Right lobe of liver (tissue), 6 donors: ENCODE data around the gene RPL31. TPM values are rescaled to one million over a fixed set of nuclear protein-coding genes. Genes with fewer than 3 reads are reported as not detected.

Experiments used
- ATAC-seq, 4 donors: fragments of 200-7000 bp; cut with Tn5 transposase; one replicate each; pipeline ENCODE4 v1.9.1; 2020; ENCODE audit warnings: mild to moderate bottlenecking in 4 of 4, moderate library complexity in 4 of 4
- DNase-seq, 3 donors: peaks; one replicate each; pipeline ENCODE4 v3.0.0-alpha.2; 2020
- H3K27ac ChIP-seq, 3 donors: fragments of 200-600 bp; one replicate each; pipeline ENCODE4 v1.8.0; 2022
- H3K27me3 ChIP-seq, 2 donors: fragments of 200-600 bp; one replicate each; pipeline ENCODE4 v1.8.0; 2022
- H3K36me3 ChIP-seq, 4 donors: fragments of 200-600 bp; sonication (generic) in 1 of 4; one replicate each; pipeline versions ENCODE4 v1.5.1 to v1.8.0; 2017 to 2022; ENCODE audit warnings: control low read depth in 1 of 4
- H3K4me1 ChIP-seq, 4 donors: fragments of 200-600 bp; sonication (generic) in 1 of 4; one replicate each; pipeline versions ENCODE4 v1.5.1 to v1.8.0; 2017 to 2022; ENCODE audit warnings: control low read depth in 1 of 4
- H3K4me3 ChIP-seq, 3 donors: fragments of 200-600 bp; one replicate each; pipeline ENCODE4 v1.8.0; 2022
- H3K9me3 ChIP-seq, 4 donors: fragments of 200-600 bp; sonication (generic) in 1 of 4; one replicate each; pipeline versions ENCODE4 v1.5.1 to v1.8.0; 2017 to 2022; ENCODE audit warnings: control low read depth in 1 of 4
- CTCF ChIP-seq, 4 donors: fragments of 200-600 bp in 3 of 4; fragments of 450-650 bp in 1 of 4; IDR thresholded peaks; one replicate each; pipeline versions ENCODE4 v1.5.1 to v1.8.0; 2016 to 2022; ENCODE audit warnings: antibody characterized with exemption in 4 of 4, mild to moderate bottlenecking in 2 of 4
- POLR2A ChIP-seq: fragments of 450-650 bp; IDR thresholded peaks from one replicate; pipeline ENCODE4 v1.6.1; 2017; ENCODE audit warnings: antibody characterized with exemption, mild to moderate bottlenecking
- WGBS: methylation state at CpG from one replicate; pipeline ENCODE4 v1.1.6; 2018; ENCODE audit warnings: low coverage, low lambda C conversion rate; ENCODE audit not compliant: insufficient coverage; ENCODE audit errors: missing lambda C conversion rate; 5-methylcytosine and 5-hydroxymethylcytosine counted together
- intact Hi-C, 2 donors: fragments of 100-400 bp; cut with DNase I; formaldehyde crosslinking; loops; one replicate each; pipeline versions ENCODE4 v1.11.2 to v1.14.1; 2022
- total RNA-seq, 6 experiments: library from RNA; depleted of rRNA in 2 of 6; stranded (reverse); fragments of >200 nt in 2 of 6; fragmentation: NEBNext Ultra II Directional in 3 of 6; extraction: Animal tissue kit (Norgen Biotek cat#: 25700) in 3 of 6; gene quantifications; one replicate each; pipeline versions ENCODE4 v1.1.0 to v1.2.4, GENCODE V29; 2016 to 2023
- donor health status: DM: no; HTN: yes; CAD: no.
- donor health status: DM: no; HTN: no; CAD: no.
- donor health status: DM: no; HTN: no; CAD: no.
- donor health status: DM: no; HTN: yes; CAD: no.
- donor health status: DM: no; HTN: yes; CAD: no.

Gene RPL31
- total RNA-seq, 6 experiments from 2014 or later, result 363 to 497 (median 443) TPM

DNA sequence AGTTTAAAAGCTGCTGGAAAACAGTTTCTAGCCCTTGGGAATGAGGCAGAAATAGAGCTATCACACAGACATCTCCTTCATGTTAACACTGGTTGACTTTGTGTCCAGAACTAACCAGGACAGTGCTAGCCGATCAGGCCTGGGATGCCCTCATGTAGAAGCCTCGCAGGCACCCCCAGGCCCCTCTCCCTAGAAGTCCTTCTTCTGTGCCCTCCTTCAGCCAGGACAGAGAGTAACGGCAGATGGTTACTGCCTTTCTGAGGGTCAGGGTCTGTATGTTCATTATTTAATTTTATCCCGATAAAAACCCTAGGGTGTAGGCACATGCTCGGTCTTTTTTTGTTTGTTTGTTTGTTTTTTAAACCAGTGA lies 10.7 kb upstream of the RPL31 start:
- intact Hi-C loops, result no loop called here
- Histone ChIP-seq H3K9me3 (no peaks in the 10 kb centered on the region), H3K36me3 (peaks cover 0 to 5% (median 0%) of the 10 kb centered on the region in 4 donors), H3K4me1 (peaks cover 0 to 8% (median 4%) of the 10 kb centered on the region in 4 donors), H3K27ac (no peak overlapping the region), H3K27me3 (no peaks in the 10 kb centered on the region), H3K4me3 (no peak overlapping the region)
- no peak for TF ChIP-seq CTCF (IDR thresholded peaks at IDR 0.05)
- TF ChIP-seq POLR2A, result no peak
- DNase-seq (no peak), ATAC-seq (no peak)
- WGBS, result 100% methylated on average over 5 of the region's 5 CpGs

DNA sequence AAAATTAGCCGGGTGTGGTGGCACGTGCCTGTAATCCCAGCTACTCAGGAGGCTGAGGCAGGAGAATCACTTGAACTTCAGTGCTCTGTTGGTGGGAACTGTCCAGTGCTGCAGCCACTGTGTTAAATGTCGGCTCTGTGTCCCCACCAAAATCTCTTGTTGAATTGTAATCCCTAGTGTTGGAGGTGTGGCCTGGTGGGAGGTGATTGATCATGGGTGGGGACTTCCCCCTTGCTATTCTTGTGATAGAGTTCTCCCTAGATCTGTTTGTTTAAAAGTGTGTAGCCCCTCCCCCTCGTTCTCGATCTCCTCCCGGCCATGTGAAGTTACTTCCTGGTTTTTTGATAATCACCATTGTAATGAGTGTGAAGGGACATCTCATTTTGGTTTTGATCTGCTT lies 9.8 kb upstream of the RPL31 start:
- ATAC-seq (no peak), DNase-seq (no peak)
- 68% methylated on average over 6 of the region's 6 CpGs for WGBS
- Histone ChIP-seq H3K27me3 (no peaks in the 10 kb centered on the region), H3K4me1 (peaks cover 0 to 17% (median 8%) of the 10 kb centered on the region in 4 donors), H3K4me3 (no peak overlapping the region), H3K36me3 (peaks cover 0 to 5% (median 0%) of the 10 kb centered on the region in 4 donors), H3K27ac (no peak overlapping the region), H3K9me3 (no peaks in the 10 kb centered on the region)
- no peak for TF ChIP-seq POLR2A
- no peak for TF ChIP-seq CTCF (IDR thresholded peaks at IDR 0.05)
- intact Hi-C loops, result no loop called here

DNA sequence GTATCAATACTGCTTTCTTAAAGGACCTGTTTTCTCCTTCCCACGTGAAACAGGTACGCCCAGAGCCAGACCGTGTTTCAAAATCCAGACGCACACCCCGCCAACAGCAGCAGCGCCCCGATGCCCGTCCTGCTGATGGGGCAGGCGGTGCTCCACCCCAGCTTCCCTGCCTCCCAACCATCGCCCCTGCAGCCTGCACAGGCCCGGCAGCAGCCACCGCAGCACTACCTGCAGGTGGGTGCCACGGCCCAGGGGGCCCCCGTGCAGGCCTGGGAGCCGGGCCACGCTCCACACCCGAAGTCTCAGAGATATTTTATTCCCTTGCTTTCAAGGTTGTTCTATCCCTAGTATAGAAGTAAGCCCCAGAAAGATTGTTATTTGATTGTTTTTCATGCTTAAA lies 8.8 kb upstream of the RPL31 start:
- 84% methylated on average over 5 of the region's 17 CpGs for WGBS

GRCh38 chr2:100995309-100996075 lies 6.6 kb upstream of the RPL31 start:
- H3K9me3 ChIP-seq, result no peaks in the 10 kb centered on the region
- peaks cover 0 to 32% (median 12%) of the 10 kb centered on the region in 4 donors for H3K4me1 ChIP-seq
- DNase-seq (no peak), ATAC-seq (no peak)
- TF ChIP-seq CTCF (IDR thresholded peaks at IDR 0.05), result no peak
- TF ChIP-seq POLR2A, result no peak
- no peaks in the 10 kb centered on the region for H3K27me3 ChIP-seq
- 92% methylated on average over 13 of the region's 28 CpGs for WGBS
- intact Hi-C loops, result no loop called here
- H3K27ac ChIP-seq, result peak overlapping the region; percentile 74 to 90 (median 89)
- no peak overlapping the region for H3K4me3 ChIP-seq
- H3K36me3 ChIP-seq, result peaks cover 0 to 5% (median 0%) of the 10 kb centered on the region in 4 donors

More for the DNA sequence above, 8.8 kb upstream of the RPL31 start:
- intact Hi-C loops, result no loop called here
- Histone ChIP-seq H3K36me3 (peaks cover 0 to 5% (median 0%) of the 10 kb centered on the region in 4 donors), H3K27me3 (no peaks in the 10 kb centered on the region), H3K27ac (no peak overlapping the region), H3K4me1 (peaks cover 0 to 24% (median 10%) of the 10 kb centered on the region in 4 donors), H3K9me3 (no peaks in the 10 kb centered on the region), H3K4me3 (no peak overlapping the region)
- ATAC-seq (no peak), DNase-seq (peak in 1 of 3 donors; percentile 14)
- TF ChIP-seq POLR2A (no peak), CTCF (IDR thresholded peaks at IDR 0.05) (no peak)
